SU-DHL-6 (cell line): ENCODE measurements around the gene KPNA2.

Experiments used
- EZH2phosphoT487 ChIP-seq: fragments of 200-600 bp; sonication (generic), shearing (Covaris generic); conservative IDR thresholded peaks from 2 replicates; pipeline ENCODE4 v1.6.1; 2018; ENCODE audit warnings: mild to moderate bottlenecking, antibody characterized with exemption, low read length, moderate library complexity, mixed read lengths
- TF ChIP-seq, protein P1 (sequence below): fragments of 200-600 bp; sonication (generic); IDR thresholded peaks from one replicate; pipeline ENCODE4 v1.5.1; 2017; ENCODE audit warnings: antibody characterized with exemption, mild to moderate bottlenecking, low read length, moderate library complexity; ENCODE audit not compliant: insufficient read depth, poor library complexity, severe bottlenecking

DNA sequence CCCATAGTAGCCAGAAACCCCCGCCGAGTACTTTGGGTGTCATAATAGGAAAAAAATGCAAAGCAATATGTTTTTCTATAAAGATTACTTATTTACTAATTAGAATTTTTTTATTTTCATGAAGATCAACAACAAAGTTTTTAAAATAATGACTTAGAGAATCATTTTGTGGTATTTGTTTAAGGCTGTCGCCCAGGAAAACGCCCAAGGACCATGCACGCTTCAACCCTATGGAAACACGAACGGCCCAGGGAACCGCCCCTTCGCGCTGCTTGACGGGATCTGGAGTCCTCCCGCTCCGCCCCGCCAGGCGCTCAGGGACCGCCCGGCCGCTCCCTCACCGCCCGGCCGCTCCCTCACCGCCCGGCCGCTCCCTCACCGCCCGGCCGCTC is 408 bp upstream of the KPNA2 start:
- TF ChIP-seq, protein P1, sequence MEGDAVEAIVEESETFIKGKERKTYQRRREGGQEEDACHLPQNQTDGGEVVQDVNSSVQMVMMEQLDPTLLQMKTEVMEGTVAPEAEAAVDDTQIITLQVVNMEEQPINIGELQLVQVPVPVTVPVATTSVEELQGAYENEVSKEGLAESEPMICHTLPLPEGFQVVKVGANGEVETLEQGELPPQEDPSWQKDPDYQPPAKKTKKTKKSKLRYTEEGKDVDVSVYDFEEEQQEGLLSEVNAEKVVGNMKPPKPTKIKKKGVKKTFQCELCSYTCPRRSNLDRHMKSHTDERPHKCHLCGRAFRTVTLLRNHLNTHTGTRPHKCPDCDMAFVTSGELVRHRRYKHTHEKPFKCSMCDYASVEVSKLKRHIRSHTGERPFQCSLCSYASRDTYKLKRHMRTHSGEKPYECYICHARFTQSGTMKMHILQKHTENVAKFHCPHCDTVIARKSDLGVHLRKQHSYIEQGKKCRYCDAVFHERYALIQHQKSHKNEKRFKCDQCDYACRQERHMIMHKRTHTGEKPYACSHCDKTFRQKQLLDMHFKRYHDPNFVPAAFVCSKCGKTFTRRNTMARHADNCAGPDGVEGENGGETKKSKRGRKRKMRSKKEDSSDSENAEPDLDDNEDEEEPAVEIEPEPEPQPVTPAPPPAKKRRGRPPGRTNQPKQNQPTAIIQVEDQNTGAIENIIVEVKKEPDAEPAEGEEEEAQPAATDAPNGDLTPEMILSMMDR = no peak
- no peak for TF ChIP-seq EZH2phosphoT487
